ENCODE measurements around the gene PDCD2L. TPM values are rescaled to one million over a fixed set of nuclear protein-coding genes. Genes with fewer than 3 reads are reported as not detected.

Gene PDCD2L
- total and polyA plus RNA-seq, 9 of the 15 experiments (the other 6 are each of a cell fraction or from before 2014, with no cell fraction given) = 12.1 to 68.5 (median 56.3) TPM

- no peak for TF ChIP-seq MGA (IDR thresholded peaks at IDR 0.05)
- no peak for TF ChIP-seq ZNF408 (CRISPR knock-in tag; IDR thresholded peaks at IDR 0.05; ENCODE audit: low read depth)
- TF ChIP-seq KDM4B (IDR thresholded peaks at IDR 0.05; ENCODE audit: borderline replicate concordance in 2 of 2, low read depth in 1 of 2) = no peak
- peak; percentile 58 for TF ChIP-seq CTCFL (IDR thresholded peaks at IDR 0.05; ENCODE audit: borderline replicate concordance, insufficient read depth, low read depth, low read length, poor library complexity, severe bottlenecking)
- no peak for TF ChIP-seq TCF3 (CRISPR knock-in tag; IDR thresholded peaks at IDR 0.05)
- TF ChIP-seq ZNF41 (CRISPR knock-in tag; conservative IDR thresholded peaks at IDR 0.05) = no peak
- no peak for TF ChIP-seq SRSF1 (IDR thresholded peaks at IDR 0.05; ENCODE audit: low read depth, low read length)
- TF ChIP-seq ZNF449 (CRISPR knock-in tag; IDR thresholded peaks at IDR 0.05) = no peak
These were observed 26.8 kb downstream of the PDCD2L start (continued) for GRCh38 chr19:34430738-34431625.

All from K562 (cell line).